Measurements from ENCODE around the gene POR.

DNA sequence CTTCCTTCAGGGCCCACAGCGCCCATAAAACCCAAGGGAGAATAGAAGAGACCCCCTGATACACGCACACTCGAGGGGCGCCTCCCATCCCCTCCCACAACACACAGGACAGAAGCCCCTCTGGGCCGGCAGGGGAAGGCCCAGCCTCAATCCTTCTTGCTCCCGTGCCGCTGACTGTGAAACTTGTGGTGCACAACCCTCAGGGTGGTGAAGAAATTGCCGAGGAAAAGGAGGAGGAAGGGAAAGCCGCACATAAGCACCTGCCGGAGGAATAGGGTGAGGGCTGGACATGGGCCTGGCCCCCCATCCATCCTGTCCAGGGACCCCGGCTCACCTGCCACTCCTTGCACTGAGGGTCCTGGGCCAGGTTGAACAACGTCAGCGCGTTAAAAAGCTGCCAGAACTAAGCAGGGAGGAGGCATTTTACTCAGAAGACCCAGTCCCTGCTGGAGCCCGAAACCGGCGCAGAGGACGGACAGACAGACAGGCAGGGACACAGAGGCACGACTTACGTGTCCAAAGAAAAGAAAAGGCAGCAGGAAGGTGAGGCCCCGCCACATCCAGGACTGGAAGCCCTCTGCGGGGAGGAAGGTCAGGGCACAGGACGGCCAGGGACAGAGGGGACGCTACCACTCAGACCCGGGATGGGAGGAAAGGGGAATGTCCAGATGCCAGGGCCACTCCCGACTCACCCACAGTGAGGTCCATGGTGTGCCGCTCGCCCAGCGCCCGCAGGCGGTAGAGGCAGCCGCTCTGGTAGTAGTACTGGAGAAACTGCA is 72.3 kb downstream of the POR start:
- TF ChIP-seq, protein P1, sequence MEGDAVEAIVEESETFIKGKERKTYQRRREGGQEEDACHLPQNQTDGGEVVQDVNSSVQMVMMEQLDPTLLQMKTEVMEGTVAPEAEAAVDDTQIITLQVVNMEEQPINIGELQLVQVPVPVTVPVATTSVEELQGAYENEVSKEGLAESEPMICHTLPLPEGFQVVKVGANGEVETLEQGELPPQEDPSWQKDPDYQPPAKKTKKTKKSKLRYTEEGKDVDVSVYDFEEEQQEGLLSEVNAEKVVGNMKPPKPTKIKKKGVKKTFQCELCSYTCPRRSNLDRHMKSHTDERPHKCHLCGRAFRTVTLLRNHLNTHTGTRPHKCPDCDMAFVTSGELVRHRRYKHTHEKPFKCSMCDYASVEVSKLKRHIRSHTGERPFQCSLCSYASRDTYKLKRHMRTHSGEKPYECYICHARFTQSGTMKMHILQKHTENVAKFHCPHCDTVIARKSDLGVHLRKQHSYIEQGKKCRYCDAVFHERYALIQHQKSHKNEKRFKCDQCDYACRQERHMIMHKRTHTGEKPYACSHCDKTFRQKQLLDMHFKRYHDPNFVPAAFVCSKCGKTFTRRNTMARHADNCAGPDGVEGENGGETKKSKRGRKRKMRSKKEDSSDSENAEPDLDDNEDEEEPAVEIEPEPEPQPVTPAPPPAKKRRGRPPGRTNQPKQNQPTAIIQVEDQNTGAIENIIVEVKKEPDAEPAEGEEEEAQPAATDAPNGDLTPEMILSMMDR (conservative IDR thresholded peaks at IDR 0.05; ENCODE audit: low read length): no peak
- TF ChIP-seq EZH2phosphoT487 (IDR thresholded peaks at IDR 0.05; ENCODE audit: borderline replicate concordance): no peak

Measured in Loucy (cell line).